SJSA1 (cell line): Measurements from ENCODE around the gene GRIK5. TPM values are rescaled to one million over a fixed set of nuclear protein-coding genes. Genes with fewer than 3 reads are reported as not detected.

Experiments
- DNase-seq, 2 experiments: peaks; one replicate each; pipeline ENCODE4 v3.0.0-alpha.2; 2015 to 2020; ENCODE audit warnings: low spot score in 2 of 2, low read depth in 1 of 2
- H3K27ac ChIP-seq: fragments of 250-450 bp; sonication (Bioruptor Pico); 2 replicates; pipeline ENCODE4 v1.5.1; 2020; ENCODE audit warnings: mild to moderate bottlenecking, moderate library complexity
- H3K27me3 ChIP-seq: fragments of 250-450 bp; sonication (Bioruptor Pico); replicated peaks from 2 replicates; pipeline ENCODE4 v1.5.1; 2020; ENCODE audit warnings: mild to moderate bottlenecking, moderate library complexity
- H3K36me3 ChIP-seq: fragments of 250-450 bp; sonication (Bioruptor Pico); 2 replicates; pipeline ENCODE4 v1.5.1; 2020; ENCODE audit warnings: mild to moderate bottlenecking
- H3K4me1 ChIP-seq: fragments of 250-450 bp; sonication (Bioruptor Pico); replicated peaks from 2 replicates; pipeline ENCODE4 v1.6.1; 2021; ENCODE audit warnings: mild to moderate bottlenecking
- H3K4me3 ChIP-seq: fragments of 250-450 bp; sonication (Bioruptor Pico); 2 replicates; pipeline ENCODE4 v1.5.1; 2020; ENCODE audit warnings: mild to moderate bottlenecking
- H3K9me3 ChIP-seq: fragments of 250-450 bp; sonication (Bioruptor Pico); replicated peaks from 2 replicates; pipeline ENCODE4 v1.5.1; 2020; ENCODE audit warnings: mild to moderate bottlenecking
- total RNA-seq: library from RNA; depleted of rRNA; stranded (reverse); fragments of >200 nt; shearing (Covaris generic); gene quantifications from 2 replicates; pipeline ENCODE4 v1.2.3, GENCODE V29; 2014; rRNA removed

The GRIK5 gene
- not detected in 2 replicates for total RNA-seq

GRCh38 chr19:42069619-42070351 lies at the start of gene GRIK5:
Gene GRIK5, minus strand, starts transcription at chr19:42070206. Its CDS starts 4,436 bp downstream, at chr19:42065770.
- no peaks in the 10 kb centered on the region for H3K36me3 ChIP-seq
- no peak within 1 kb of the TSS for H3K27ac ChIP-seq
- no peaks in the 10 kb centered on the region for H3K9me3 ChIP-seq
- no peak within 1 kb of the TSS for H3K4me3 ChIP-seq
- no peak for DNase-seq
- H3K4me1 ChIP-seq = peaks cover 2% of the 10 kb centered on the region
- peaks cover 31% of the 10 kb centered on the region for H3K27me3 ChIP-seq

GRCh38 chr19:42117076-42117475 lies 47.1 kb upstream of the GRIK5 start:
- Histone ChIP-seq H3K36me3 (no peaks in the 10 kb centered on the region), H3K27ac (no peak overlapping the region), H3K27me3 (no peaks in the 10 kb centered on the region), H3K4me1 (peaks cover 50% of the 10 kb centered on the region), H3K9me3 (no peaks in the 10 kb centered on the region), H3K4me3 (no peak overlapping the region)
- no peak for DNase-seq

GRCh38 chr19:42116308-42117075 lies 46.5 kb upstream of the GRIK5 start:
- Histone ChIP-seq H3K36me3 (no peaks in the 10 kb centered on the region), H3K27ac (no peak overlapping the region), H3K27me3 (no peaks in the 10 kb centered on the region), H3K4me1 (peaks cover 50% of the 10 kb centered on the region), H3K9me3 (no peaks in the 10 kb centered on the region), H3K4me3 (no peak overlapping the region)
- no peak for DNase-seq

- H3K4me1 ChIP-seq = peaks cover 50% of the 10 kb centered on the region
- H3K4me3 ChIP-seq = no peak overlapping the region
- H3K27me3 ChIP-seq = no peaks in the 10 kb centered on the region
- H3K9me3 ChIP-seq = no peaks in the 10 kb centered on the region
- DNase-seq = no peak
- H3K36me3 ChIP-seq = no peaks in the 10 kb centered on the region
- no peak overlapping the region for H3K27ac ChIP-seq
These were observed 45.7 kb upstream of the GRIK5 start for GRCh38 chr19:42115705-42116104.

- Histone ChIP-seq H3K27me3 (no peaks in the 10 kb centered on the region), H3K4me1 (peaks cover 48% of the 10 kb centered on the region), H3K27ac (no peak overlapping the region), H3K36me3 (no peaks in the 10 kb centered on the region), H3K4me3 (no peak overlapping the region), H3K9me3 (no peaks in the 10 kb centered on the region)
- no peak for DNase-seq
These were observed 45.2 kb upstream of the GRIK5 start for GRCh38 chr19:42115219-42115618.

- Histone ChIP-seq H3K4me3 (no peak overlapping the region), H3K36me3 (no peaks in the 10 kb centered on the region), H3K4me1 (peaks cover 48% of the 10 kb centered on the region), H3K9me3 (no peaks in the 10 kb centered on the region), H3K27ac (peak overlapping the region; percentile 50; the same call in 1 of the 2 replicates), H3K27me3 (no peaks in the 10 kb centered on the region)
- no peak for DNase-seq
These were observed 44.4 kb upstream of the GRIK5 start for GRCh38 chr19:42114412-42114811.

- no peaks in the 10 kb centered on the region for H3K27me3 ChIP-seq
- H3K4me3 ChIP-seq = no peak overlapping the region
- H3K4me1 ChIP-seq = peaks cover 48% of the 10 kb centered on the region
These were observed 43.8 kb upstream of the GRIK5 start for GRCh38 chr19:42113641-42114348.

GRCh38 chr19:42111811-42112210 lies 41.8 kb upstream of the GRIK5 start:
- Histone ChIP-seq H3K27me3 (no peaks in the 10 kb centered on the region), H3K36me3 (no peaks in the 10 kb centered on the region), H3K9me3 (no peaks in the 10 kb centered on the region), H3K4me3 (no peak overlapping the region), H3K4me1 (peaks cover 48% of the 10 kb centered on the region), H3K27ac (peak overlapping the region; percentile 50)
- DNase-seq = no peak

More at GRCh38 chr19:42113641-42114348, 43.8 kb upstream of the GRIK5 start:
- DNase-seq = peak; percentile 83 to 93
- H3K27ac ChIP-seq = peak overlapping the region; percentile 50
- no peaks in the 10 kb centered on the region for H3K9me3 ChIP-seq
- no peaks in the 10 kb centered on the region for H3K36me3 ChIP-seq

GRCh38 chr19:42111384-42111783 lies 41.4 kb upstream of the GRIK5 start:
- Histone ChIP-seq H3K27me3 (no peaks in the 10 kb centered on the region), H3K27ac (peak overlapping the region; percentile 50), H3K36me3 (no peaks in the 10 kb centered on the region), H3K4me3 (no peak overlapping the region), H3K9me3 (no peaks in the 10 kb centered on the region), H3K4me1 (peaks cover 48% of the 10 kb centered on the region)
- DNase-seq = no peak

GRCh38 chr19:42110658-42111057 lies 40.7 kb upstream of the GRIK5 start:
- Histone ChIP-seq H3K4me1 (peaks cover 48% of the 10 kb centered on the region), H3K27ac (no peak overlapping the region), H3K9me3 (no peaks in the 10 kb centered on the region), H3K4me3 (no peak overlapping the region), H3K36me3 (no peaks in the 10 kb centered on the region), H3K27me3 (no peaks in the 10 kb centered on the region)
- DNase-seq = no peak

GRCh38 chr19:42109896-42110295 lies 39.9 kb upstream of the GRIK5 start:
- Histone ChIP-seq H3K27ac (no peak overlapping the region), H3K9me3 (no peaks in the 10 kb centered on the region), H3K36me3 (no peaks in the 10 kb centered on the region), H3K27me3 (no peaks in the 10 kb centered on the region), H3K4me1 (peaks cover 41% of the 10 kb centered on the region), H3K4me3 (no peak overlapping the region)
- no peak for DNase-seq

- H3K27ac ChIP-seq = no peak overlapping the region
- DNase-seq = peak; percentile 61 to 85
- peaks cover 30% of the 10 kb centered on the region for H3K4me1 ChIP-seq
- H3K27me3 ChIP-seq = no peaks in the 10 kb centered on the region
- no peaks in the 10 kb centered on the region for H3K36me3 ChIP-seq
- no peaks in the 10 kb centered on the region for H3K9me3 ChIP-seq
- H3K4me3 ChIP-seq = no peak overlapping the region
These were observed 38.8 kb upstream of the GRIK5 start for GRCh38 chr19:42108527-42109389.

GRCh38 chr19:42105368-42105767 lies 35.4 kb upstream of the GRIK5 start:
- no peaks in the 10 kb centered on the region for H3K9me3 ChIP-seq
- peaks cover 4% of the 10 kb centered on the region for H3K4me1 ChIP-seq
- H3K36me3 ChIP-seq = no peaks in the 10 kb centered on the region
- no peak overlapping the region for H3K27ac ChIP-seq
- no peak for DNase-seq
- H3K4me3 ChIP-seq = no peak overlapping the region
- no peaks in the 10 kb centered on the region for H3K27me3 ChIP-seq
